HEK293T (cell line): ENCODE results near the gene EI24.

Source experiments
- CTCF ChIA-PET: fragments of 350-600 bp; formaldehyde crosslinking; extraction: SDS; loops from one replicate; lab custom pipeline; 2021; ENCODE audit warnings: antibody characterized with exemption, inconsistent platforms; lab: Yijun Ruan, JAX
- POLR2A ChIA-PET: fragments of 350-600 bp; formaldehyde crosslinking; extraction: SDS; loops from one replicate; lab custom pipeline; 2020; ENCODE audit warnings: antibody characterized with exemption, inconsistent platforms; lab: Yijun Ruan, JAX
- DNase-seq: peaks from one replicate; pipeline ENCODE4 v3.0.0; 2012; ENCODE audit warnings: mixed read lengths; ENCODE audit errors: extremely low spot score
- ARNT ChIP-seq: fragments of 450-650 bp; IDR thresholded peaks from 2 replicates; pipeline ENCODE4 v1.6.1; 2017; ENCODE audit warnings: mild to moderate bottlenecking
- BHLHE40 ChIP-seq: fragments of 450-650 bp; IDR thresholded peaks from 2 replicates; pipeline ENCODE4 v1.6.1; 2016; ENCODE audit warnings: mild to moderate bottlenecking, moderate library complexity, borderline replicate concordance
- CTBP1 ChIP-seq: fragments of 450-650 bp; IDR thresholded peaks from 2 replicates; pipeline ENCODE4 v1.6.1; 2016; ENCODE audit warnings: borderline replicate concordance
- ELF4 ChIP-seq: fragments of 450-650 bp; IDR thresholded peaks from 2 replicates; pipeline ENCODE4 v1.6.1; 2017; ENCODE audit warnings: antibody characterized with exemption
- FOXA1 ChIP-seq: fragments of 450-650 bp; IDR thresholded peaks from 2 replicates; pipeline ENCODE4 v1.6.1; 2016; ENCODE audit warnings: mild to moderate bottlenecking
- FOXK2 ChIP-seq: fragments of 450-650 bp; IDR thresholded peaks from 2 replicates; pipeline ENCODE4 v1.6.1; 2016; ENCODE audit warnings: mild to moderate bottlenecking
- FOXM1 ChIP-seq: fragments of 450-650 bp; IDR thresholded peaks from 2 replicates; pipeline ENCODE4 v1.6.1; 2017; ENCODE audit warnings: mild to moderate bottlenecking, borderline replicate concordance
- HDGF ChIP-seq: fragments of 450-650 bp; IDR thresholded peaks from 2 replicates; pipeline ENCODE4 v1.6.1; 2017; ENCODE audit warnings: antibody characterized with exemption, borderline replicate concordance
- L3MBTL2 ChIP-seq: fragments of 450-650 bp; conservative IDR thresholded peaks from 2 replicates; pipeline ENCODE4 v1.6.1; 2016; ENCODE audit warnings: mild to moderate bottlenecking
- LEF1 ChIP-seq: fragments of 450-650 bp; IDR thresholded peaks from 2 replicates; pipeline ENCODE4 v1.6.1; 2017; ENCODE audit warnings: mild to moderate bottlenecking, borderline replicate concordance
- NFRKB ChIP-seq: fragments of 450-650 bp; IDR thresholded peaks from 2 replicates; pipeline ENCODE4 v1.6.1; 2016; ENCODE audit warnings: mild to moderate bottlenecking, moderate library complexity
- SP1 ChIP-seq: fragments of 450-650 bp; IDR thresholded peaks from 2 replicates; pipeline ENCODE4 v1.6.1; 2017
- SUZ12 ChIP-seq: fragments of 450-650 bp; IDR thresholded peaks from 2 replicates; pipeline ENCODE4 v1.6.1; 2016; ENCODE audit warnings: mild to moderate bottlenecking
- TARDBP ChIP-seq: fragments of 450-650 bp; IDR thresholded peaks from 2 replicates; pipeline ENCODE4 v1.6.1; 2016
- ZNF384 ChIP-seq: fragments of 450-650 bp; IDR thresholded peaks from 2 replicates; pipeline ENCODE4 v1.6.1; 2016
- TF ChIP-seq, protein P1 (sequence below): fragments of 450-650 bp; IDR thresholded peaks from 2 replicates; pipeline ENCODE4 v1.6.1; 2016

EI24 gene

DNA sequence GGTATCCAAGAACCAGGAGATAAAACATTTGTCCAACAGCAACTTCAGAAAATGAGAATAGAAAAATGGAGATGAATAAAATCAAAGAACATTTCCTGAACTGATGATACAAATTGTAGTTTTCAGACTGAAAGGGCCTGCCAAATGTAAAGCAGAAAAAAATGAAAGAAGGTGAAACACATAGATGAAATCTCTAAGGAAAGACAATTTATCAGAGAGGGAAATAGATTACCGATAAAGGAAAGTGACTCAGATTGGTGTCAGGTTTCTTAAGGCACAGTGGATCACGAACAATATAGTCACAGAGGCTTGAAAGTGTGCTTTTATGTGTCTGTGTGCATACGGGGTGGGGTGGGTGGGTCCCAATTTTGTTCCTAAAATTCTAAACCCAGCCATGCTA, 19.2 kb downstream of the EI24 start:
- no peak for DNase-seq
- TF ChIP-seq FOXM1 (no peak), L3MBTL2 (no peak), NFRKB (no peak), ELF4 (no peak), LEF1 (no peak), BHLHE40 (no peak), SP1 (no peak), CTBP1 (no peak), ARNT (no peak), ZNF384 (no peak), FOXK2 (no peak), SUZ12 (no peak), HDGF (no peak), TARDBP (no peak), FOXA1 (no peak)
- TF ChIP-seq, protein P1, sequence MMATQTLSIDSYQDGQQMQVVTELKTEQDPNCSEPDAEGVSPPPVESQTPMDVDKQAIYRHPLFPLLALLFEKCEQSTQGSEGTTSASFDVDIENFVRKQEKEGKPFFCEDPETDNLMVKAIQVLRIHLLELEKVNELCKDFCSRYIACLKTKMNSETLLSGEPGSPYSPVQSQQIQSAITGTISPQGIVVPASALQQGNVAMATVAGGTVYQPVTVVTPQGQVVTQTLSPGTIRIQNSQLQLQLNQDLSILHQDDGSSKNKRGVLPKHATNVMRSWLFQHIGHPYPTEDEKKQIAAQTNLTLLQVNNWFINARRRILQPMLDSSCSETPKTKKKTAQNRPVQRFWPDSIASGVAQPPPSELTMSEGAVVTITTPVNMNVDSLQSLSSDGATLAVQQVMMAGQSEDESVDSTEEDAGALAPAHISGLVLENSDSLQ = no peak
- CTCF ChIA-PET = no interaction called here
- POLR2A ChIA-PET = interaction anchor here (1.6 kb wide), 1 partner anchor 19 kb away, joined by 4 read pairs; the partner anchor contains the start of gene EI24

DNA sequence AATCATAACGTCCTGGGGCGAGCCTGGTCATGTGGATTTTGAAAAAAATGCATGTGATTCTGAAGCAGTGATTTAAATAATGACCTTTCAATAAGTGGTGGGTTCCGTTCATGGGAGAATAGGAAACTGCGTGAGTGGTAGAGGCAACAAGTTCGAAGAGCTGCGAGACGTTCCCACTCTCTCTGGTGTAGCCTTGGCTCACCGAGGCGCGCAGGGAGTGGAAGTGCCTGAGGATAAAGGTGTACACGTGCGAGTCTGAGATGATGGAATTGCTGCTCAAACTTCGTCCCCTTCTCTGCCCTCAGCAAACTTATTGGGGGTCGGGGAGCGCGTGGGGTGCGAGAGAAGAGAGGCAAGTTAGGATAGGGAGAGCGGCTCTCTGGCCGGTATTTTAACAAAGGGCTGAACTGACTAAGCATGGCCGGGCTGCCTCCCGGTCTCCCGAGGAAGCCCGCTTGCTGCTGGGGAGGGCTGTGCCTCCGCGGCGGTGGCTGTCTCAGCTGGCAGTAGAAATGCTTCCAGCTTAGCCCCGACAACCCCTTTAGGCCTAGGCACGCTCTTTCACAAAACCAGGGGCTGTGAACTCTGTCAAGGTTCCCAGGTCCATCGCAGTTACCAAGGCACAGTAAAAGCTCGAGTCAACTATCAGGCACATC, 22.5 kb downstream of the EI24 start:
- TF ChIP-seq ZNF384 (no peak), TARDBP (no peak), ELF4 (no peak), NFRKB (no peak), BHLHE40 (no peak), LEF1 (no peak), CTBP1 (no peak), SP1 (no peak), SUZ12 (no peak), FOXA1 (no peak), FOXM1 (no peak), L3MBTL2 (no peak), HDGF (no peak), FOXK2 (no peak), ARNT (no peak)
- TF ChIP-seq, protein P1 = no peak
- ChIA-PET POLR2A (interaction anchor here (0.6 to 3.9 kb wide), 5 partner anchors 8 to 34 kb away, joined by 3 to 22 read pairs (median 4); partner anchors contain the start of genes CHEK1 and EI24), CTCF (no interaction called here)
- DNase-seq = peak; percentile 33

DNA sequence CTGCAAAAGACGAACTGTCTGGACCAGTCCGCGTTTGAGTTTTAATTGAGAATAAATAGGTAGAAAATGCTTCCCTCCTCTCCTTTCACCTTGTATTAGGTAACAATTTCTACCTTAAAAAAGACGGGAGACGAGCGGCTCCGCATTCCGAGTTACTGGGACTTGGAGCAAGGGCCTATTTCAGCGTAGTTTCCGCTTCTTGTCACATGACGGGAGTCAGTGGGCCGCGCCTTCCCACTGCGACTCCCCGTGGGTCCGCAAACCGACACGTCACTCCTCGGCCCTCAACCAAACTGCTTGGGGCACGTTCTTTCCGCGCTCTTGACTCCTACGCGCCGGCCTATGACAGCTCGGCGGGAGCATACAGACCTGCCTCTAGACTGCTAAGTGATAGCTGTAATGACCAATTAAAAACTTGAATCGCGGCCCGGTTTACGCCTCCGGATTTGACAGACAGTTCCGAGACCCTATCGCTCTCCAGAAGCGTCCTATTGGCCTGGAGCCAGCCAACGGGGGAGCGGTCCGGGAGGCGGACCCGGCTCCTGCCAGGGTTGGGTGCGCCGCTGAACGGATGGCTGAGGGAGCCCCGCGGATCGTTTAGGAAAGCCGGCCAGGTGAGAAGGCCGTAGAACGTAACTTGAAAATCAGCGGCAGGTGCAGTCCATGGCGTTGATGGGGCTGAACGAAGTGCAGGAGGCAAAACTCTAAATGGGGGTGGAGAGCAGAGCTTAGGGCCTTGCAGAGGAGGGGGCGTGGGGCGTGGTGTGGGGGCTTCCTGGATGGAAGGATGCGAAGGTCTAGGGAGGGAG, 23.2 kb downstream of the EI24 start, which contains the start of gene STT3A:
TSS of gene STT3A (plus strand) at position 548 of the 809 bp plus-strand sequence. CDS start 3,064 bp downstream, outside the sequence.
- ChIA-PET CTCF (no interaction called here), POLR2A (interaction anchor here (0.6 to 3.9 kb wide), 7 partner anchors 9 to 33 kb away, joined by 3 to 22 read pairs (median 4); partner anchors contain the start of genes CHEK1 and EI24)
- DNase-seq = peak; percentile 95
- TF ChIP-seq, protein P1 = peak; percentile 100
- no peak for TF ChIP-seq FOXM1
- TF ChIP-seq ZNF384 = no peak
- peak; percentile 83 for TF ChIP-seq L3MBTL2

DNA sequence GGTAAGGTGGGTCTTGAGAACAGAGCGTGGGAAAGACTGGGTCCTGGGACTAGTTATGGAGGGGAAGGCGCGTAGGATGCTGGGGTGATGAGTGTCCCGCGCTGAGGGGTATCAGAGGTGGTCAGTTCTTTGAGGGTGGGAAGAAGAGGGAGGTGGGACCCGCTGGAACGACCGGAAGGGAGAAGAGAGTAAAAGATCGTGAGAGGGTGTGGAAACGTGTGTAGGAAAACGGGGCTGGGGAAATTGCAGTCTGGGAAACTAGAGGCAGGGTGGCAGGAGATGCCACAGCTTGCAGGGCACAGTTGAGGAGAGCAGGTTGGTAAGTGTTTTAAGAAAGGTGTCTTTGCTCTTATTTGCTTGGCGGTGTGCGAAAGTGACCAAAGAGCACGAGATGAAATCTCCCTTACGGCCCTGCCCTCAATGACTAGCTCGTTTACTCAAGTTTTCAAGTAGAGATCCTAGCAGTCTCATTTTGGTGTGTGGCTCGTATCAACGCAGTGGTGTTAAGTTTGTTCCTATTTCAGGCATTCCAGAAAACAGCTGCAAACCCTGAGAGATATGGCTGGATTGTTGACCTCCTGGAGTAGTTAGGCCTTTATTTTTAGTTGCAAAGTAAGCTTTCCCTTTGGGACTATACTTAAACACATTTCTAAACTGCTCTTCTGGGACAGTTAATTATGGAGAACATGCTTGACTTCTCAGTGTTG, 24.0 kb downstream of the EI24 start:
- POLR2A ChIA-PET = interaction anchor here (0.6 to 3.9 kb wide), 5 partner anchors 11 to 33 kb away, joined by 3 to 22 read pairs (median 4); partner anchors contain the start of genes CHEK1 and EI24
- CTCF ChIA-PET = interaction anchor here (0.6 kb wide), 1 partner anchor 519 kb away, joined by 3 read pairs; no protein-coding TSS in a partner anchor
- peak; percentile 35 for DNase-seq
- TF ChIP-seq ARNT = no peak
- no peak for TF ChIP-seq NFRKB
- no peak for TF ChIP-seq FOXM1
- no peak for TF ChIP-seq TARDBP
- TF ChIP-seq HDGF = no peak
- TF ChIP-seq FOXK2 = no peak
- no peak for TF ChIP-seq FOXA1
- TF ChIP-seq CTBP1 = no peak
- no peak for TF ChIP-seq ZNF384
- TF ChIP-seq BHLHE40 = no peak
- TF ChIP-seq, protein P1 = no peak
